Mucosa of descending colon (tissue), 3 donors: ENCODE results near the gene THAP9. TPM values are rescaled to one million over a fixed set of nuclear protein-coding genes. Genes with fewer than 3 reads are reported as not detected.
A peak's percentile ranks its signal among the peaks of the same experiment; 100 is the strongest.

Experiments used
- ATAC-seq: fragments of 200-7000 bp; cut with Tn5 transposase; one replicate; pipeline ENCODE4 v1.9.1; 2020; ENCODE audit warnings: mild to moderate bottlenecking, moderate library complexity
- DNase-seq, 3 donors: peaks; one replicate each; pipeline ENCODE4 v3.0.0-alpha.2; 2020
- H3K36me3 ChIP-seq: fragments of 200-600 bp; one replicate; pipeline ENCODE4 v1.8.0; 2021; ENCODE audit warnings: low read depth, mild to moderate bottlenecking
- H3K4me1 ChIP-seq: fragments of 200-600 bp; one replicate; pipeline ENCODE4 v1.8.0; 2021; ENCODE audit warnings: low read depth, mild to moderate bottlenecking
- H3K4me3 ChIP-seq: fragments of 200-600 bp; one replicate; pipeline ENCODE4 v1.8.0; 2021; ENCODE audit warnings: mild to moderate bottlenecking
- H3K9me3 ChIP-seq: fragments of 200-600 bp; one replicate; pipeline ENCODE4 v1.8.0; 2021; ENCODE audit warnings: mild to moderate bottlenecking
- CTCF ChIP-seq: fragments of 200-600 bp; IDR thresholded peaks from one replicate; pipeline ENCODE4 v1.8.0; 2022; ENCODE audit warnings: antibody characterized with exemption, mild to moderate bottlenecking
- intact Hi-C, 2 donors: fragments of 100-400 bp; cut with DNase I in 1 of 2; cut with micrococcal nuclease in 1 of 2; formaldehyde crosslinking; loops; one replicate each; pipeline versions ENCODE4 v1.11.0 to v1.11.1; 2022; cut with DNase I, micrococcal nuclease
- total RNA-seq, 3 donors: library from RNA; stranded (reverse); fragmentation: NEBNext Ultra II Directional in 2 of 3; extraction: Animal tissue kit (Norgen Biotek cat#: 25700) in 2 of 3; gene quantifications; one replicate each; pipeline versions ENCODE4 v1.2.1 to v1.2.4, GENCODE V29; 2021 to 2023
- donor health status: DM: no; HTN: no; CAD: no; lungs with moderate emphysema.
- donor health status: DM: no; HTN: no; CAD: no.
- donor health status: DM: no; HTN: yes; CAD: no.

THAP9 gene
- total RNA-seq, 3 donors from 2014 or later: 2.9 to 5.1 (median 5.0) TPM

GRCh38 chr4:82891707-82892466, 8.6 kb upstream of the THAP9 start:
- no peak for TF ChIP-seq CTCF
- ATAC-seq: peak; percentile 8

GRCh38 chr4:82892467-82892802, 8.1 kb upstream of the THAP9 start:
- Histone ChIP-seq H3K36me3 (peaks cover 4% of the 10 kb centered on the region), H3K9me3 (no peaks in the 10 kb centered on the region), H3K4me1 (peaks cover 26% of the 10 kb centered on the region), H3K4me3 (no peak overlapping the region)
- no peak for DNase-seq
- TF ChIP-seq CTCF: no peak
- intact Hi-C loops: loop anchor here in 1 of 2 donors (10.0 kb wide), 1 partner anchor 392 kb away; the partner anchor contains the start of gene COQ2
- ATAC-seq: no peak

More at GRCh38 chr4:82891707-82892466, 8.6 kb upstream of the THAP9 start:
- no peak for DNase-seq
- Histone ChIP-seq H3K9me3 (no peaks in the 10 kb centered on the region), H3K4me1 (peaks cover 22% of the 10 kb centered on the region), H3K36me3 (peaks cover 4% of the 10 kb centered on the region), H3K4me3 (no peak overlapping the region)
- intact Hi-C loops: loop anchor here in 1 of 2 donors (1.0 to 10.0 kb wide), 2 partner anchors 8 to 393 kb away; partner anchors contain the start of genes COQ2 and THAP9

GRCh38 chr4:82893942-82894341, 6.6 kb upstream of the THAP9 start:
- no peak for DNase-seq

GRCh38 chr4:82896755-82897154, 3.8 kb upstream of the THAP9 start:
- DNase-seq: no peak
- ATAC-seq: no peak
- Histone ChIP-seq H3K4me1 (peaks cover 30% of the 10 kb centered on the region), H3K9me3 (no peaks in the 10 kb centered on the region), H3K4me3 (no peak overlapping the region), H3K36me3 (peaks cover 5% of the 10 kb centered on the region)
- intact Hi-C loops: loop anchor here in 1 of 2 donors (10.0 kb wide), 1 partner anchor 388 kb away; the partner anchor contains the start of gene COQ2
- TF ChIP-seq CTCF: no peak

More at GRCh38 chr4:82893942-82894341, 6.6 kb upstream of the THAP9 start:
- Histone ChIP-seq H3K9me3 (no peaks in the 10 kb centered on the region), H3K4me1 (peaks cover 36% of the 10 kb centered on the region), H3K4me3 (no peak overlapping the region), H3K36me3 (peaks cover 4% of the 10 kb centered on the region)
- intact Hi-C loops: loop anchor here in 1 of 2 donors (10.0 kb wide), 1 partner anchor 391 kb away; the partner anchor contains the start of gene COQ2
- TF ChIP-seq CTCF: no peak
- no peak for ATAC-seq

GRCh38 chr4:82898322-82899243, 2.0 kb upstream of the THAP9 start:
- intact Hi-C loops: loop anchor here in 1 of 2 donors (10.0 kb wide), 1 partner anchor 386 kb away; the partner anchor contains the start of gene COQ2
- Histone ChIP-seq H3K9me3 (no peaks in the 10 kb centered on the region), H3K36me3 (peaks cover 5% of the 10 kb centered on the region), H3K4me1 (peaks cover 29% of the 10 kb centered on the region), H3K4me3 (no peak overlapping the region)
- DNase-seq (peak in 1 of 3 donors; percentile 66), ATAC-seq (no peak)
- TF ChIP-seq CTCF: no peak
